T1000 (cell line): Measurements from ENCODE around the gene CYP4A22.
A peak's percentile ranks its signal among the peaks of the same experiment; 100 is the strongest.
"Not testable (repeated sequence)": the region's sequence is repeated elsewhere in the genome, so short reads cannot be mapped to it uniquely, and the experiment has no call there.

Experiments used
- DNase-seq: peaks from one replicate; lab custom pipeline; 2025; ENCODE audit warnings: mixed read lengths; lab: John Stamatoyannopoulos, UW

Gene CYP4A22

DNA sequence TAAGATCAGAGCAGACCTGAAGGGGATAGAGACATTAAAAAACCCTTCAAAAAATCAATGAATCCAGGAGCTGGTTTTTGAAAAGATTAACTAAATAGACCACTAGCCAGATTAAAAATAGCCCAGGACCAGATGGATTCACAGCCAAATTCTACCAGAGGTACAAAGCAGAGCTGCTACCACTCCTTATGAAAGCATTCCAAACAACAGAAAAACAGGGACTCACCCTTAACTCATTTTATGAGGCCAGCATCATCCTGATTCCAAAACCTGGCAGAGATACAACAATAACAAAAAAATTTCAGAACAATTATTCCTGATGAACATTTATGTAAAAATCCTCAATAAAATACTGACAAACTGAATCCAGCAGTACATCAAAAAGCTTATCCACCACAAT is 19.2 kb downstream of the CYP4A22 start:
- DNase-seq: not testable (repeated sequence)

DNA sequence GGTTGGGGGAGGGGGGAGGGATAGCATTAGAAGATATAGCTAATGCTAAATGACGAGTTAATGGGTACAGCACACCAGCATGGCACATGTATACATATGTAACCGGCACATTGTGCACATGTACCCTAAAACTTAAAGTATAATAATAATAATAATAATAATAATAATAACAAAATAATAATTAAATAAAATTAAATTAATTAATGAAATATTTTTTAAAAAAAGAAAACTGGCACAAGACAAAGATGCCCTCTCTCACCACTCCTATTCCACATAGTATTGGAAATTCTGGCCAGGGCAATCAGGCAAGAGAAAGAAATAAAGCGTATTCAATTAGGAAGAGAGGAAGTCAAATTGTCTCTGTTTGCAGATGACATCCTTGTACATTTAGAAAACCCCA is 20.7 kb downstream of the CYP4A22 start:
- DNase-seq: not testable (repeated sequence)

DNA sequence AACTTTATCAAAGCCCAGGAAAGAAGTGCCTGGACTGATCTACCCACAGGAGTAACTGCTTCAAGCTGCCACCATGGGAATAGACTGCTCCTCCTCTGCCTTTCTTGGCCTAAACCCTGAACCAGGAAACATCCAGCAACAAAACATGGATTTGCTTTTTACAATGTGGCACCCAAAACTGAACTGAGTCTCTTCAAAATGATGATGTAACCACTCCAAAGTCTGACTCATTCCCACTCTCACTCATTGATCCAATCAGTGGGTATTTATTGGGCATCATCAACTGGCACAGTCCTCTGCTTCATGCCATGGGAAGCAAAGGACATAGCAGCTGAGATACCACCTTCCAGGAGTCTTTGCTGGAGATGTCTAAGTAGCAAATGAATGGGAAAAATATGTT is 23.5 kb downstream of the CYP4A22 start:
- no peak for DNase-seq

DNA sequence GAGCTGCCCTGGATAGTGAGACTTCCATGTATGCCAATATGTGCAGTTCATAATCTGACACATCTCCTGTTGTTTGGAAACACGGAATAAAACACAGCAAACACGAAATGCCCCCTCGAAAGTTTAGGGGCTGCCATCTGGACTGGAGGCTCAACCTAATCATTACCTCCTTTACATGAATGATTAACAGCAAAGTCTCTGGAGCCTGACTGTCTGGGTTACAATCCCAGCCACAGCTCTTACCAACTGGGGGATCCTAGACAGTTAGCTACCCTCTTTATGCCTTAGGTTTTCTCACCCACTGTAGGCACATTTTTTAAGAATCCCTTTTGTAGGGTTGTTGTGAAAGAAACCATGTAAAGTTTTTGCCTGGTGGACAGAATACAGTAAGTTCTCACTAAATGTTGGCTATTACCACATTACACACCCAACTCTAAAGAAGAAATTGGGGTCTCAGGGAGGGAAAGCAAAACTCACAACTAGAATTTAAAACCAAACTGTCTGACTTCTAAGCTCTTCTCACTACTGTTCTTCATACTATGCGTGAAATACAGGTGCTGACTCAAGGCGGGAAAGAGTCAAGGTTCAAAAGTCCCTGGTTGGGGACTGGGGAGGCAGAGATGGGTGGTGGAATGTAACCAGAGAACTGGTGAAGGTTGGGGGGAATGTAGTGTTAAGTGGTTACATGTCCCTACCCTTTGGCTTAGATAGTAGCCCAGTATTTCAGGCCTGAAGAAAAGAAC is 24.2 kb downstream of the CYP4A22 start:
- DNase-seq: no peak

DNA sequence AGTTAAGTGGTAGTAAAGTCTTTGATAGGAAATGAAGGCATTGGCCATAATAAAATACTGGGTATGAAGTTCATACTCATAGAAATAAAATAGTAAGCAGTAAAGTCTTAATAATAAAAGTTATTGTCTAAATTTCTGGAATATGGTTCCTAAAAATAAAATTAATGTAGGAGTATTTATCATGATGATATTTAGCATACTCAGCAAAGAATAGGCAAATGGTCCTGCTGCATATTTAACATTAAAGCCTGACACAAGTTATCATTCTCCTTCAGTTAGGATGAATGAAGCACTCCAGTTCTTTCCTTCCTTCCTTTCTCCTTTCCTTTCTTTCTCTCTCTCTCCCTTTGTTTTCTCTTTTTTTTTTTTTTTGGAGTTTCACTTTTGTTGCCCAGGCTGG is 27.3 kb downstream of the CYP4A22 start:
- no peak for DNase-seq

DNA sequence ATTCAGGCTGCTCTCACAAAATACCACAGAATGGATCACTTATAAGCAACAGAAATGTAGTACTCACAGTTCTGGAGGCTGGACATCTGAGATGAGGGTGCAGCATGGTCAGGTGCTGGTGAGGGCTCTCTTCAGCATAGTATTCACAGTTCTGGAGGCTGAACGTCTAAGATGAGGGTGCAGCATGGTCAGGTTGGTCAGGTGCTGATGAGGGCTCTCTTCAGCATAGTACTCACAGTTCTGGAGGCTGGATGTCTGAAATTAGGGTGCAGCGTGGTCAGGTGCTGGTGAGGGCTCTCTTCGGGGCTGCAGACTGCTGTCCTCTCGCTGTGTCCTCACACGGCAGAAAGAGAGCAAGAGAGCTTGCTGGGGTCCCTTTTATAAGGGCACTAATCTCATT is 35.5 kb downstream of the CYP4A22 start:
- DNase-seq: no peak

DNA sequence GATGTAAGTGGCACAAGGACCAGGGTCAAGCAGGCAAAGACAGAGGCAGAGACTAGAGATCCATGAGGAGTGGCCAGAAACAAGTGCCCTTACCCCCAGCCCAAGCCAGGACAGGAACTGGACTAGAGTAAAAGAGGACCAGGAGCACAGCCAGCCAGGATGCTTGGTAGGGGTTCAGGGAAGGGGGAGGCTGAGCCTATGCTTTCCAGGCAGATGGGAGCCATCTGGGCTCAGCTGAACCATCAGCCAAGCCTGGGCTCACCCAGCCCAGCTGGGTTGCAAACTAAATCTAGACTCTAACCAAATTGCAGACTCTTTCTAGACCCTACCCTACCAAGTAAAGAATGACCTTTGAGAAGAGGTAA is 37.4 kb downstream of the CYP4A22 start:
- DNase-seq: no peak

- DNase-seq: no peak
Observed at GRCh38 chr1:47175227-47175934, 38.1 kb downstream of the CYP4A22 start.

DNA sequence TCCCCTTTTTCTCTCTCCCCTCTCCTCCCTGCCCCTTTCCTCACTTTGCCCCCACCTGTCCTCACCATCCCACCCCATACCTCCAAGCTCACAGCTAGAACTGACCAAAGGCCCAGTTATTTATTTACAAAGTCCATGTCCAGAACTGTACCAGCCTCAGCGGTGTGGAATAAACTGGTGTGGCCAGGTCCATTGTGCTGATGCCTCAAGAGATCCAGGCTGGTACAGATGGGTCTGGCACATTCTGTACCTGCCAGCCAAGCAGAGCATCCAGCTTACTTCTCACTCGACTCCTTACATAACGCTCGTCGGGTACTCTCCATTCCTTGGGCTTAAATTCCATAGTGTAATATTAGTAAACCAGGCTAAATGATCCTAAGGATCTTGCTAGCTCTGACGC is 40.8 kb downstream of the CYP4A22 start:
- no peak for DNase-seq

DNA sequence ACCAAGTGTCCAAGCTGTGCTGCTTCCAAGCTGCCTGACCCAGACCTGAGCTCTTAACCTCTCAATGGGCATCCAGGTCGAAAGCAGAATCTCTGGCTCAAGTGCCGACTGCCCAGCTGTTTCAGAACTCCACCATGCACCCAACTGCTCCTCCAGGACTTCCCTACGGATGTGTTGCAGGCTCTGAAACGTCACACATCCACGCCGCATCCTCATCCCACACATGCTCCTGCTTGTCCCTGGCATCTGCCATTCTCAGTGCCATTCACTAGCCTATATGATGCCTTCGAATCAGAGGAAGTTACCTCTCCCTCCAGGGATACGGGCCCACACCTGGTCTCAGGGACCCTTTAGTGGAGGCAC is 41.4 kb downstream of the CYP4A22 start:
- no peak for DNase-seq

DNA sequence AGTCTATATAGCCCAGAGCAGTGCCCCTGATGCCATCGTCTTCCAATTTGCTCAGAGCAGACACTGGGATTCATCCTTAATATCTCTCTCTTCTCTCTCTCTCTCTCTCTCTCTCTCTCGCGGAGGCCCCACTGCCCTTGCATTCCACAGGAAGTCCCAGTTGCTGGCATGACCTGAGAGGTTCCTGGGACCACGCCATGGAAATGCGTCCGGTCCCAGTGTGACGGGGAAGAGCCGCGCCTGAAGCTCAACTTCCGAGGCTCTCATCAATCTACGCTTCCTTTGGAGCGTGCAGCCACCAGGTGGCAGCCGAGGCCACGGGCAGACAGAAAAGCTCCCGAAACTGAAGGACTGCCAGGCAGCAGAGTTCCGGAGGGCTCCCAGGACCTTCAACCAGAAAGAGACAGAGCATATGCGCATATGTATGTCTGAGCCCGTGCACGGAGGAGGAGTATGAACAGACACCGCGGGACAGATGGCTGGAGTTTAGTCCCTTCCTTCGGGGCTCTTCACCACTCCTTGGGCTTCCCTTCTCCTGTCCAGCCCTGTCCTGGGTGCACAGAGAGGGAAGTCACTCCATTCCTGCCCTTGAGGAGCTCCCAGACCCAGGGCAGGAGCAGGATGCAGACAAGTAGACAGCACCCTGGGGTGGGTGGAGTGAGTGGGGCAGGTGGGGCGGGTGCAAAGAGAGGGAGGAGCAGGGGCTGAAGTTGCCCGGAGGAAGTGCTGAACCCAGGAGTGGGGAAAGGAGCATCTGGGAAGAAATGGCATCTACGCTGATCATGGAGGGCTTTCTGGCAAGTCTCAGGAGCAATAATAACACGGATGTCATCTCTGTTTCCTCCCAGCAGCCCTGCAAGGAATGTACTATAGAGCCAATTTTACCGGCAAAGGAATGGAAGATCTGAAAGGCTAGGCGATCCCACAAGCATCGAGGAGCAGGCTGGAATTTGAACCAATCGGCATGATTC is 42.1 kb downstream of the CYP4A22 start:
- peak; percentile 44 for DNase-seq

DNA sequence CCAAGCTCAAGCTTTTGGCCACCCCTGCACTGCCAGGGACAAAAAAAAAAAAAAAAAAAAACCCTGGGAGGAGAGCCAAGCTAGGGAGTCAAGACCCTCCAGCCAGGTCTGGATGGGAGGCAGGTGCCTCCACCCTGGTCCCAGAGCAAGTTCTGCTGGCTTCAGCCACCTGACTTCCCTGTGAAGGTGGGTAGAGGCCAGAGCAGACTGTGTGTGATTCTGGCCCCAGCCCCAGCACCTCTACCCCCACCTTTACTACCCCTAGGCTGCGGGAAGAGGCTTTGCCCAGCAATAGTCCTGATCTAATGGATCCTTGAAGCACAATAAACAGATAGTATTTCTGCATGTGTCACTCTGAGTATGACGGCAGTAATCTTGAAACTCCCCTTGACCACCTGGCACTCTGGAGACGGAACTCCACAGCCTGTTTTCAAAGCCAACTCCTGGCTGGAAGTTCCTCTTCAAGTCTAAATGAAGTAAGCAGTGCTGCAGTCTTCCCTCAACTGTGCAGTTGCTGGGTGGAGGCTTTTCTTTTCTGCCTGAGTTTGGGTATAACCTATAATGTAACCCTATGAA is 42.8 kb downstream of the CYP4A22 start:
- DNase-seq: no peak

DNA sequence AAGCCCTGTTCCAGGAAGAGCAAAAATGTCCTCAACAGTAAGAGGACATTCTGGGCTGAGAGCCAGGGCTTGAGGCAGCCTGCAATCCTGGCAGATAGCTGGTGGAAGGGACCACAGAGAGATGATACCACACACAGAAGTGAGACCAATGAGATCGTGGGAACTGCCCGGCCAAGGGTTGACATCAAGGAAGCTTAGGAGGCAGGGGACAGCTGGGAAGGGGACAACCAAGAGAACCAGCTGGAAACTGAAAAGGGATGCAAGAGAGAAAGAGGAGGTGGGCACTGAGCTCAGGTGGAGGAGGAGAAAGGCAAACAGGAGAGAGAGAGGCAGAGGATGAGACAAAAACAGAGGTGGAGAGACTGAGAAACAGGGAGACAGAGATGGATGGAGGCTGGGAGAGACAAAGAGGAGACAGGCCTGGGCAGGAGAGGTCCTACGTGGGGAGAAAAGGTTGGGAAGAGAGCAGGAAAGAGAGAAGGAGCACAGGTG is 43.4 kb downstream of the CYP4A22 start:
- no peak for DNase-seq

DNA sequence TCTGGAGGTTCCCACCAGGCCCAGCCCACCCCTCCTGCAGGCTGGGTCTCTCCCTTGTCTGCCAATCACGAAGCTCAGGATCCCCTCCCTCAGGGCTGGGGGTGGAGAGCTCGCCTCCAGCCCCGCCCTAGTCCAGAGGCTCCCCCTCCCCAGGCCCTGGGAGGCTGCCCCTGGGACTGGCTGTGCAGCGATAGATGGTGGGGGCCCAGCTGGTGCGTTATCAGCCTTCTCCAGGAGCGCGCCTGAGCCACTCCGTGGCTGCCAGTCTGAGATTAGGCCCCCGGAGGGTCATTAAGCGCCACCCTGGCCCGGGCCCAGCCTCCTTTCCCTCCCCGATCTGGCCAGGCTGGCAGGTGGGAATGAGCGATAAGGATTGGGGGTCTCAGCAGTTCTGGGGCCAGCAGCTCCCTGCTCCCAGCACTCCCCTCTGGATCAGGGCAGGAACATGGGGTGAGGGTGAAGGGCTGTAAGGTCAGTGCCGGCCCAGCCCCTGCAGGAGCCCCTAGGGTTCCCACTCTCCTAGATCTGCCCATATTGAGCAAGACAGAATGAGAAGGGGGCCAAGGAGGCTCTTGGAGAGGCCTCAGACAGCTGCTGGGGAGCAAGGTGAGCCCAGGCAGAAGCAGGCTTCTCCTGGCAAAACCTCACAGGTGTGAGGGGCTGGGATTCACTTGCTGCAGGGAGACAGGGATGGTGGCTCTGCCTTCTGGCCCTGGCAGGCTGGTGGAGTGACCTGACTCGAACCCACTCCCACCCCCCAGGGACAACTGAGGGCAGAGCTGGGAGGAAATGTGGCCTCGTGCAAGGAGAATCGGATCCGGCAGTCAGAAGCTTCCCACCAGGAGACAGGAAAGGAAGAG is 44.1 kb downstream of the CYP4A22 start:
- no peak for DNase-seq

DNA sequence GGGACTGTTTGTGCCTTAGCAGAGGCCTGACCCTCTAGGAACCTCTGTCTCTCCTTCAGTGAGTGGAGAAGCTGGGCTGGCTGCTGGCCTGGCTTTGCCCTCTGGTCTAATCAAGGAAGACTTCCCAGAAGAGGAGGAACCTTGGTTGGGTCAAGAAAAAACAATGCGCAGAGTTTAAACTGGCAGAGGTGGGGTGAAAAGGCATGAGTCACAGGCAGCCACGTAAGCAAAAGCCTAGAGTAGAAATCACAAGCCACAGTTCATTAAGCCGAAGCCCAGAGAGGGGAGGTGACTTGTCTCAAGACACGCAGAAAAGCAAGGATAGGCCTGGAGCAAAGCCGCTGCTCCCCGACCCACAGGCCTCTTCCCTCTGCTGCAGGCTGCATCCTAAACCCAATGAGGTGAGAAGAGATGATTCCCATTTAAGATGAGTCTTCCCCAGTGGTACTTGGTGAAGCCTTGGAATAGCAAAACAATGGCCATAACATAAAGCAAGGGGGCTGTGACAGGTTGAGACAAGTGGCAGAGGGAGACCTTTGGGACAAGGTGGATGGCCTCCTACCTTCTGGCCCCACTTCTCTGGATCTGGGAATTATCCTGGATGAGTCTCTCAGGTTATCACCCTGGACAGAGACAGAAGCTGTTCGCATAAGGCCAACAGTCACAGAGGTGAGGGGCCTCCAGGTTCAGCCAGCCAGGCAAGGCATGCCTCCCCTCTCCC is 44.9 kb downstream of the CYP4A22 start:
- no peak for DNase-seq

- no peak for DNase-seq
Observed at GRCh38 chr1:47182676-47183235, 45.5 kb downstream of the CYP4A22 start.

DNA sequence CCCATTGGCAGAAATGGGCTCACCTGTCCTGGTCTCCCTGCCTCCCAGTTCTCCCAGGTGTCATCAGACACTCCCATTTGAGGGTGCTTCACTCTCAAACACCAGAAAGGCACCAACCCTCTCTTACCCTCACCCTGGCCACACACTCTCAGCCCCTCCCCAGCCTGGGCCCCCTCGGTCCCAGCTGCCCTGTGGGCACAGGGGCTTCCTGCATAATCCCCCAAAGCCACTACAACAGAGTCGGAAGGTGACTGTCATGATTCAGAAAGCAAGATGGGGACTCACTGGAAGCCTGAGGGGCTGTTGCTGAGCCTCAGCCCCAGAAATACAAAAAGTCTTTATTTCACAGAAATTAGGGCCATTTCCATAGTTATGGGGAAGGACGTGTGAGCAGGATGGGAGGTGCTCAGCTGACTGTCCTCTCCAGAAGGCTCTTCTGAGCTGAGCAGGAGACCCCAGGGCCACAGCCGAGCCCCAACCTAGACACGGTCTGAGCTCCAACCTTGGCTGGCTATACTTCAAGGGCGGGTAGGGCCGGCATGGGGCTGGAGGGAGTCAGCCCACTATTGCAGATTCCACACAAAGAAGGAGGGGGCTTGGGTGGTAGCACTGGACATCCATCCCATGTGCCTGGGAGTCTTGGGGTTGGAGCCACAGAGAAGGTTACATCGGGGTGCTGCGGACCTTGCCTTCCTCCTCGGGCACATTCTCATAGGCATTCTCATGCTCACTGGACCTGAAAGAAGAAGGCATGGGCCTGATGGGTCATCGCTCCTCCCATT is 46.3 kb downstream of the CYP4A22 start:
- no peak for DNase-seq

DNA sequence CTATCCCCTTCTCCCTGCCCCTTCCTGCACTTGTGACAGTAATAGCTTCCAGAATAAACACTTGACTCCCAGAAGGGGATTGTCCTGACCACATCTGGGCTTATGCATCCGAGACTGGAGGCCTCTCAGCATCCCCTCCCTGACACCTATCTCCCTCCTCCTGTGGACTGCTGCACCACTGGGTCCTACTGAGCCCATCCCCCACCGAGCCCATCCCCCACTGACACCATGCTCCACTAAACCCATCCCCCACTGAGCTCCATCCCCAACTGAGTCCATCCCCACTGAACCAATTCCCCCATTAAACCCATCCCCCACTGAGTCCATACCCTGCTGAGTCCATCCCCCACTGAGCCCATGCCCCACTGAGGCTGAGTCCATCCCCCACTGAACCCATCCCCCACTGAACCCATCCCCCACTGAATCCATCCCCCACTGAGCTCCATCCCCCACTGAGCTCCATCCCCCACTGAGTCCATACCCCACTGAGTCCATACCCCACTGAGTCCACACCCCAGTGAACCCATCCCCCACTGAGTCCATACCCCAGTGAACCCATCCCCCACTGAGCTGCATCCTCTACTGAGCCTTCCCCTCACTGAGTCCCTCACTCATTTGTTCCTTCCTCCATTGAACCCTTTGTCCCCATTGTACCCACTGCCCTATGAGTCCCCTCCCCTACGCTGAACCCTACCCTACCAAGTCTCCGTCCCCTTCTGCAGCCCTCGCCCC is 47.0 kb downstream of the CYP4A22 start:
- DNase-seq: no peak
